ENCODE measurements around the gene ZNF791. TPM values are rescaled to one million over a fixed set of nuclear protein-coding genes. Genes with fewer than 3 reads are reported as not detected.
A peak's percentile ranks its signal among the peaks of the same experiment; 100 is the strongest.

Gene ZNF791
- total RNA-seq, 1 donor from 2014 or later, result 5.5 TPM

- no peak overlapping the region for H3K4me3 ChIP-seq (ENCODE audit: low read depth, low read length)
- TF ChIP-seq CTCF (conservative IDR thresholded peaks at IDR 0.05; ENCODE audit: low read depth, low read length), result no peak
- DNase-seq (ENCODE audit: low read depth), result no peak
Observed at GRCh38 chr19:12647047-12647446, 36.3 kb downstream of the ZNF791 start.

GRCh38 chr19:12647490-12648071 is 36.9 kb downstream of the ZNF791 start:
- DNase-seq (ENCODE audit: low read depth), result no peak
- H3K4me3 ChIP-seq (ENCODE audit: low read depth, low read length), result peak overlapping the region; percentile 46
- TF ChIP-seq CTCF (conservative IDR thresholded peaks at IDR 0.05; ENCODE audit: low read depth, low read length), result no peak

- H3K4me3 ChIP-seq (ENCODE audit: low read depth, low read length), result peak overlapping the region; percentile 46
- peak; percentile 50 for TF ChIP-seq CTCF (conservative IDR thresholded peaks at IDR 0.05; ENCODE audit: low read depth, low read length)
- DNase-seq (ENCODE audit: low read depth), result no peak
Observed at GRCh38 chr19:12648088-12648487, 37.4 kb downstream of the ZNF791 start.

GRCh38 chr19:12649941-12650340 is 39.2 kb downstream of the ZNF791 start:
- DNase-seq (ENCODE audit: low read depth), result no peak
- TF ChIP-seq CTCF (conservative IDR thresholded peaks at IDR 0.05; ENCODE audit: low read depth, low read length), result no peak
- no peak overlapping the region for H3K4me3 ChIP-seq (ENCODE audit: low read depth, low read length)

GRCh38 chr19:12652219-12652618 is 41.5 kb downstream of the ZNF791 start:
- no peak overlapping the region for H3K4me3 ChIP-seq (ENCODE audit: low read depth, low read length)
- TF ChIP-seq CTCF (conservative IDR thresholded peaks at IDR 0.05; ENCODE audit: low read depth, low read length), result no peak
- DNase-seq (ENCODE audit: low read depth), result no peak

GRCh38 chr19:12655546-12655945 is 44.8 kb downstream of the ZNF791 start:
- DNase-seq (ENCODE audit: low read depth), result no peak
- no peak for TF ChIP-seq CTCF (conservative IDR thresholded peaks at IDR 0.05; ENCODE audit: low read depth, low read length)
- no peak overlapping the region for H3K4me3 ChIP-seq (ENCODE audit: low read depth, low read length)

GRCh38 chr19:12656899-12657571 is 46.3 kb downstream of the ZNF791 start:
- no peak for TF ChIP-seq CTCF (conservative IDR thresholded peaks at IDR 0.05; ENCODE audit: low read depth, low read length)
- no peak for DNase-seq (ENCODE audit: low read depth)
- H3K4me3 ChIP-seq (ENCODE audit: low read depth, low read length), result no peak overlapping the region

All from epithelial cell of proximal tubule (primary cell).